GM21367 (cell line): ENCODE results near the gene MYH15.

Experiments used
- ATAC-seq: cut with Tn5 transposase; IDR thresholded peaks from one replicate; pipeline ENCODE4 v1.9.1; 2021; ENCODE audit not compliant: unreplicated experiment

The MYH15 gene

GRCh38 chr3:108511055-108511454 lies 659 bp upstream of the MYH15 start:
- no peak for ATAC-seq

DNA sequence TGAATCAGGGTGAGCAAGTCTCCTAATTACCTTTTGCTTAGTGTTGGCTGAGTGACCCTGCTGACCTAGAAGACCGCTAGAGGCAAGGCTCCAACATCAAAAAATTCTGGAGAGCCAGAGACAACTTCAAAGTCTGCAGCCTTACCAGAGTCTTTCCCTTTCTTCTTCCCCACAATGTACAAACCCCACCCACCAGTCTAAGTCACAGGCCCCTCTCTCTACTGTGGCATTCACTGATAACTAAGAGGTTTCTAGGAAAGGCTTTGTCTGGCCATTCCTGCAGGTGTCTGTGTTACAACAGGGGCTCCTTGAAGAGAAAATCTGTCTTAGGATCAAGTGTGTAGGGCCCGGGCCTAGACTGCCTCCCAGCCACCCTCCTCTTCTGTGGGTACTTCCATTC lies 525 bp downstream of the MYH15 start:
- ATAC-seq, result no peak

DNA sequence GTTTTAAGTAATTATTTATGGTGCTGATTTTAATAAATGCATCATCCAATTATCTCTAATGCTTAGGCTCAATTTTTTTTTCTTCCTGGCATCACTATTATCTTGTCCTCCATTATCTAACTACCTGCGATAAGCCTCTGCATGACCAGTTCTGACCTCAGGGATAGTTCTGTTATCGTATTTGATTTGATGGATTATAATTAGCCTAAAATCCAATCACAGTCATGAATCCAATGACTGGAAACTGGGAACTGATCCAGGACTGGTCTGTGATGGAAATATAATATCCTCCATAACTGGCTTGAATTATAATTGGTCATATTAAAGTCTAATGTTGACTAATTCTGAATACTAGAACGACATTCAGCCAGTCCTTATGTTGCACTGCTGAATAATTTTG lies 1.1 kb downstream of the MYH15 start:
- no peak for ATAC-seq

- no peak for ATAC-seq
Measured at GRCh38 chr3:108507902-108508301, 2.5 kb downstream of the MYH15 start.

DNA sequence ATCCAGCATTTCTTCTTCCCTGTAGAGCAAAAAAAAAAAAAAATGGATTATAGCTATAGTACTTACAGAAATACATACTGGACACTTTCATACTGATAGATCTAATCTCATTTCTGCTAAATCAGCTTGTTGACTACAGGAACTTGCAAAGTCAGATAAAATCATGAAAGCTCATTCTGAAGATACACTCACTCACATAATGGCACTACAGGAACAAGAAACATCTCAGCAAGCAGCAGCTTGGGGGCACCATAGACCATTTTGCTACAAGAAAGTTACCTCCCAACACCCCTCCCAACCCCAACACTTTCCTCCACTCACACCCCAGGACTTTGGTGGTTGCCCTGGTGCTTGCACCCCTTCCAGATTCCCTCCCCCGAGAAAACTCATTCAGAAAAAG lies 4.6 kb downstream of the MYH15 start:
- ATAC-seq, result no peak

GRCh38 chr3:108503722-108504121 lies 6.7 kb downstream of the MYH15 start:
- no peak for ATAC-seq

GRCh38 chr3:108501535-108501934 lies 8.9 kb downstream of the MYH15 start:
- no peak for ATAC-seq

DNA sequence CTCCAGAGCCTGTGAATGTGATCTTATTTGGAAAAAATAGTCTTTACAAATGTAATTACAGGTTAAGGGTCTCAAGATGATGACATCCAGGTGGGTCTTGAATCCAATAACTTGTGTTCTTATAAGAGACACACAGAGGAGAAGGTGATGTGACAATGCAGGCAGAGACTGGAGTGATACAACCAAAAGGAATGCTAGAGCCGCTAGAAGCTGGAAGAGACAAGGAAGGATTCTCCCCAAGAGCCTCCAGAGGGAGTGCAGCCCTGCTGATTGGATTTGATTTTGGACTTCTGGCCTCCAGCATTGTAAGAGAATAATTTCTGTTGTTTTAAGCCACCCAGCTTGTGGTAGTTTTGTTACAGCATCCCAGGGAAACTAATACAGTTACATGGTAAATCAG lies 9.7 kb downstream of the MYH15 start:
- ATAC-seq, result no peak

DNA sequence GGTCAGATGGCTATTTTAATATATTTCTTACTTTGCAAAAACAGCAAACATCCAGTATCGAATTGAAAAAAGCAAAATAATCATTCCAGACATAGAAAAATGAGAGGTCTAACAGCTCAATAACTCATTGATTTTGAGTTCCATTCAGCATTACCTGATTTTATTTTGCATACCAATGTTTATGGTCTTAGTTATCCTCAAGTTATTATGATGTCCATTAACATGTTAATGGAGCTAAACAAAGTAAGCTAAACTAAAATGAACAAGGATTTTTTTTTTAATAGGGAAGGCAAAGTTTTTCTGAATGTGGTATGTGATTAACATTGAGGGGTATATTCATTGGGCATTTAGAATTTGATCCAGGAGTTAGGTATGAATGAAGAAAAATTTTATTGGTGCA lies 13.1 kb downstream of the MYH15 start:
- ATAC-seq, result no peak

DNA sequence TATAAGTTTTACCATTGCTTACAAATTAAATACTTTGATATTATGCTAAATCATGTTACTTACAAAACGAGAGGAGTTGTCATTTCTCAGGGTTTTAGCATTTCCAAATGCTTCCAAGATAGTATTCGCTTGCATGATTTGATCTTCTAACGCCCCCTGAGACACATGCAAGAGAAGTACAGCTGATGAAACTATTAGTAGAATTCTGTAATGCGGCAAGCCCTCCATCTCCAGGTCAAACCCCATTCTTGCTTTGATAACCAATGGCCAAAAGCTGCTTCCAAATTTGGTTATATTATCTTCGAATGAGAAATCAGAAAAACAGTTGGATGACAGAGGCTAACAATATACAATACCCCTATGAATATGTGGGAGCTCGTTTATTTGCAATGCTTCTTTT lies 14.7 kb downstream of the MYH15 start:
- no peak for ATAC-seq

- ATAC-seq, result no peak
Measured at GRCh38 chr3:108494906-108495531, 15.4 kb downstream of the MYH15 start.

GRCh38 chr3:108493862-108494261 lies 16.5 kb downstream of the MYH15 start:
- no peak for ATAC-seq

DNA sequence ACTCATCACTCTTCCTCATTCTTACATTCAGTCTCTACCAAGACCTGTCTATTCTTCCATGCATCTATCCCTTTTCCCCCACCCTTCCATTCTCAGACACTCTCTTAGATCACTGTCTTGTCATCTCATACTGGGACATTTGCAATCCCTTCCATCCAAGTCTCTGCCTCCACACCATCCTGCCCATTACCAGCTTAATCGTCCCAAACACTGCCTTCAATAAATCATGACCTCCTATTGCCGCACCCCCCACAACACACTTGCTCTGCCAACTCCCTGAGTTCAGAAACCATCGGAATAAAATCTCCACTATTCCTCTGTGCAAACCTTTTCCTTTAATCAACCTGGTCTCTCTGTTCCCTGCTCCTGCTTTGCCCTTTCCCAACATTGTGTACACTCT lies 18.9 kb downstream of the MYH15 start:
- ATAC-seq, result no peak

GRCh38 chr3:108489776-108490175 lies 20.6 kb downstream of the MYH15 start:
- ATAC-seq, result peak; percentile 64

GRCh38 chr3:108488631-108489030 lies 21.8 kb downstream of the MYH15 start:
- ATAC-seq, result no peak

DNA sequence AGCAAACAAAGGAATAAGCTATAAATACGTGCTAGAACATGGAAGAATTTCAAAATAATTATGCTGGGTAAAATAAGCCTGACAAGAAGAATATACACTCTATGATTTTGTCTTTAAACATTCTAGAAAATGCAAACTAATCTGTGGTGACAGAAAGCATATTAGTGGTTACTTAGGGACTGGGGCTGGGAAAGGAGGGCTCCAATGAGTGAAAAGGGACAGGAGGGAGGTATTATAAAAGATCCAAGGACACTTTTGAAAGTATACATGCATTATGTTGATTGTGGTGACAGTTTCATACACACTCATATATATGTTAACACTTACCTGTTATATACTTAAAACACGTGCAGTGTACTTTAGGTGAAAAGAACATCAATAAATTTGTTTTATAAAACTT lies 23.0 kb downstream of the MYH15 start:
- no peak for ATAC-seq

DNA sequence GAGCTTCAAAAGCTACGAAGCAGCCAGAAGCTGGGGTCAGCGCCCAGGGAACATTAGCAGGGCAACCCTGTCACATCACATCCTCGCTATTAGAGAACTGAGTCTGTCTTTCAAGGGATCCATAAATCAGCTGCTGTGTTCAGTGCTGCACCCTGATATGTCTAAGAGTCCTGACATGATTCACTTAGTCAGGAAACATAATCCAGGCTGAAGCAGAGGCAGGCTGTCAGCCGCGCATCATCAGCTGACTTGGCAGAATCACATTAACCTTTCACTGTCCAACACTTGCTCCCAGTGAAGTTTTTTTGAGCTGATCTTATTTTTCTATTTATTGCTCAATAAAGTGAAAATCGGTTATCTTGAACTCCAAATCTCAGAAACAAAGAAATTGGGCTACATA lies 23.5 kb downstream of the MYH15 start:
- no peak for ATAC-seq

- ATAC-seq, result no peak
Measured at GRCh38 chr3:108486338-108486737, 24.1 kb downstream of the MYH15 start.

DNA sequence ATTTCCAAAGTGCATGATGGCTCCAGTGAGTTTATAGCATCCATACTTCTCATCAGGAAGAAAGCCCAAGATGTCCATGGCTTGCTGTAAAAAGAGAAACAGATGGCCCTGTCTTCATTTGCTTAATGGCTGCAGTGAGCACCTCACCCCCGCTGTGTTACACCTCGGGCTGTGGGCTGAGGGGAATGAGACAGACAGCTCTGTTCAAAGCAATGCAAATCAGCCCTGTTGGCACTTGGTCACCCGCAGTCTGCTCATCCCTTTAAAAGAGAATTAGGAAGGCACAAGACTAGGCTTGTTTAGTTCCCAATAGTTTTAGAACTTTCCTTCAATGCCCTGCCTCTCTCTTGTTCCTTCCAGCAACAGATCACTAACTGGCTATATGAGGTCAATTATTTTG lies 25.2 kb downstream of the MYH15 start:
- ATAC-seq, result no peak

DNA sequence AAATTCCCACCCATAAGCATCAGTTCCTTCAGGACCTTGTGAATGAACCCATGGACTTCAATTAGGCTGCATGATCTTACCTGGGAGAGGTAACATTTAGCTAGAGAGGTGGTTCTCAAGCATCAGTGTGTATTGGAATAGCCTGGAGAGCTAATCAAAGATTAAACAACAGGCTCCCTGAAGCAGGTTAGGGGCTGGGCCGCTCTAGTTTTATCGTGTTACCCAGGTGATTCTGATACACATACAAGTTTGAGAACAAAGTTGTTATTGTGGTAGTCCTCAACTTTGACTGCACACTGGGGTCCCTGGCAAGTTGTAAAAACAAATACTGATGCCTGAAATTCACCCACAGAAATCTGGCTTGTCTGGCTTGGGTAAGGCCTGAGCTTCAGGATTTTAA lies 31.2 kb downstream of the MYH15 start:
- ATAC-seq, result no peak

- no peak for ATAC-seq
Measured at GRCh38 chr3:108477511-108478147, 32.8 kb downstream of the MYH15 start.

DNA sequence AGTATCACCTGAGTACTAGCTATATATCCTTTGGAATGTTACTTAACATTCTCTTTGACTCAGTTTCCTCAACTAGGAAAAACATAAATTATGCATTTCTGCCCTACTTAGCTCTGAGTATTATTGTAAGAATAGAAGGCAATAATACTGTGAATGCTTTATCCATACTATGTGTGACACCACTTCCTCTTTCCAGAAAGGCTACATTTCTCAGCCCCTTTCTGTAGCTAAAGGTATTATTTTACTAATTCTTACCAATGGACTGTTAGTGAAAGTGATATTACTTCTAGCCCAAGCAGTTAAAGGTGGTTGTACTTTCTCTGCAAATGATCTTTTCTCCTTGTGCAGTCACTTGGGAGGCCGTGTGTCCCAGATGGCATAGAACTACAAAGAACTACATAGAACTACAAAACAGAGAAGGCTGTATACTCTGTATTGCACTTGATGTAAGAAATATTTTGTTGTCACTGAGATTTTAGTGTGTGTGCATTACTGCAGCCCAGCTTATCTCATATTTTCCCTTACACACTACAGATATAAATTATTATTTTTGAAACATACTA lies 35.1 kb downstream of the MYH15 start:
- no peak for ATAC-seq

- ATAC-seq, result no peak
Measured at GRCh38 chr3:108474581-108474980, 35.8 kb downstream of the MYH15 start.
